Cardiac septum (tissue), 1 donor: ENCODE data around the gene SMC1B. TPM values are rescaled to one million over a fixed set of nuclear protein-coding genes. Genes with fewer than 3 reads are reported as not detected.
A peak's percentile ranks its signal among the peaks of the same experiment; 100 is the strongest.
"Not testable (repeated sequence)": the region's sequence is repeated elsewhere in the genome, so short reads cannot be mapped to it uniquely, and the experiment has no call there.

Experiments
- DNase-seq: peaks from one replicate; pipeline ENCODE4 v3.0.0-alpha.2; 2020; ENCODE audit warnings: low spot score
- intact Hi-C: fragments of 100-400 bp; cut with DNase I; formaldehyde crosslinking; loops from one replicate; pipeline ENCODE4 v1.14.0; 2022
- total RNA-seq: library from RNA; stranded (reverse); fragmentation: NEBNext Ultra II Directional; extraction: Animal tissue kit (Norgen Biotek cat#: 25700); gene quantifications from one replicate; pipeline ENCODE4 v1.2.1, GENCODE V29; 2021
- donor health status: DM: no; HTN: no; CAD: no.

Gene SMC1B
- total RNA-seq, 1 donor from 2014 or later, result not detected

- no peak for DNase-seq
- intact Hi-C loops, result no loop called here
Observed at GRCh38 chr22:45310331-45310976, 102.9 kb downstream of the SMC1B start.

GRCh38 chr22:45309422-45310227 is 103.8 kb downstream of the SMC1B start, which contains the start of gene FAM118A:
Gene FAM118A, plus strand, starts transcription at chr22:45309934. Its CDS starts 12,446 bp downstream, at chr22:45322380.
- DNase-seq, result peak; percentile 99
- intact Hi-C loops, result no loop called here

GRCh38 chr22:45308957-45309421 is 104.4 kb downstream of the SMC1B start:
- DNase-seq, result no peak
- intact Hi-C loops, result no loop called here

- intact Hi-C loops, result no loop called here
- DNase-seq, result no peak
Observed at GRCh38 chr22:45308391-45308956, 104.9 kb downstream of the SMC1B start.

- no peak for DNase-seq
Observed at GRCh38 chr22:45306139-45306538, 107.3 kb downstream of the SMC1B start.

GRCh38 chr22:45305456-45306075 is 107.8 kb downstream of the SMC1B start:
- intact Hi-C loops, result no loop called here
- no peak for DNase-seq

More at GRCh38 chr22:45306139-45306538, 107.3 kb downstream of the SMC1B start:
- intact Hi-C loops, result no loop called here

- intact Hi-C loops, result no loop called here
- DNase-seq, result no peak
Observed at GRCh38 chr22:45304971-45305370, 108.4 kb downstream of the SMC1B start.

GRCh38 chr22:45303181-45303580 is 110.2 kb downstream of the SMC1B start:
- no peak for DNase-seq
- intact Hi-C loops, result no loop called here

GRCh38 chr22:45302751-45303150 is 110.6 kb downstream of the SMC1B start:
- intact Hi-C loops, result no loop called here
- DNase-seq, result no peak

GRCh38 chr22:45298934-45299505 is 114.4 kb downstream of the SMC1B start:
- DNase-seq, result no peak
- intact Hi-C loops, result no loop called here

- no peak for DNase-seq
- intact Hi-C loops, result no loop called here
Observed at GRCh38 chr22:45296628-45297297, 116.6 kb downstream of the SMC1B start.

GRCh38 chr22:45295492-45295891 is 117.9 kb downstream of the SMC1B start:
- DNase-seq, result no peak
- intact Hi-C loops, result no loop called here

GRCh38 chr22:45295004-45295403 is 118.4 kb downstream of the SMC1B start:
- DNase-seq, intact Hi-C loops: not testable (repeated sequence)

Other genes starting within 250 kb of the SMC1B start
- 13.4 TPM for gene NUP50, start 249.7 kb downstream of the SMC1B start, total RNA-seq
- 21.6 TPM for gene KIAA0930, start 172.7 kb downstream of the SMC1B start, total RNA-seq
- gene UPK3A, start 128.7 kb downstream of the SMC1B start, total RNA-seq, result 0.40 TPM
- 15.6 TPM for gene FAM118A, start 103.7 kb downstream of the SMC1B start, total RNA-seq
- gene RIBC2, start 94 bp upstream of the SMC1B start, total RNA-seq, result not detected
- 70.1 TPM for gene FBLN1, start 89.3 kb upstream of the SMC1B start, total RNA-seq